NCI-H2107 treated with DMSO at 0.1 percent for 48 hours (cell line): ENCODE measurements around the gene AGAP1.

Experiments used
- DNase-seq: peaks from one replicate; lab custom pipeline; 2025; ENCODE audit not compliant: unreplicated experiment; lab: John Stamatoyannopoulos, UW

AGAP1 gene

DNA sequence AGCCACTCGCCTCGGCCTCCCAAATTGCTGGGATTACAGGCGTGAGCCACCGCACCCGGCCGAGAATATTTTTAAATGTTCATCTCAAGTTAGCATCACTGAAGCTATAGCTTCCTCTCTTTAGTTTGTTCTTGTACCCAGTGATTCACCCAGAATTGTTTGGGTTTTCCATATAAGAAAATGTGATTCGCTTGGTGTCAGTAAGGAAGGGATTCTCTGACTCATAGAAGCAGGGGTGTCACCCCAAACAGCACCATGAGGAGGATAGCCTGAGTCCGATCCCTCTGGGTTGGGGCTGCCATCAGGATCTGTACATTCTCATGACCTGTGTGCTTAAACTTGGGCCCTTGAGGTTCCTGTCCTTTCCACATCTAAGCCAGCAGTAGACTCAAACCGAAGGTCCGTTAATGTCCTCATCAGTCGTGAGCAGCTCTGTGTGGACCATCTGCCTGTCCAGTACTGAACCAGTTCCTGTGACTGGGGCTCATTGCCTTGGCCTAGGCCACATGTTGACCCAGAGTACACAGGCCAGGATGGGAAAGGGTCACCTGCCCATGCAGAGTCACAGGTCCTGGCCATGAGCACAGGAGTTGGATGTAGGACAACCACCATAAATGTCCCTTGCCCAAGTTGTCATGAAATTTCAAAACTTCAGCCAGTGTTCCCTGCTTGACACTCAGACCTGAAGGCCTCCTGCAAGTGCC, 362.5 kb downstream of the AGAP1 start:
- DNase-seq: no peak

DNA sequence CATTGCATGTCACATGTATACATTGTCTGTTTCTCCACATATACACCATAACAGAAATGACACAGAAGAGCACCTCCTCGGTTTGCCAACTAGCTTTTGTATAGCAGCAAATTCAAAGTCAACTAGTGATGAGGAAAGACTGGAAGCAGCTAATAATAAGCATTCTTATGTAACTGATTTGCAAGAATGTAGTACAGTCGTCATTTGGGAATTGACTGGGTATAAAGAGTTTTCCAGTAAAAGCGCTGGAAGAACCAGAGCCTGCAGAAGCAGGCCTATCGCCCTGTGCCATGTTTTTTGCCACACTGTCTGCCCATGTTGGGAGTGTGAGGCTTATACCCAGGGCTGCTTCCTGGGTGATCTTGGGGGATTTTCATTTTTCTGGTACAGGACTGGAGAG, 363.8 kb downstream of the AGAP1 start:
- no peak for DNase-seq

DNA sequence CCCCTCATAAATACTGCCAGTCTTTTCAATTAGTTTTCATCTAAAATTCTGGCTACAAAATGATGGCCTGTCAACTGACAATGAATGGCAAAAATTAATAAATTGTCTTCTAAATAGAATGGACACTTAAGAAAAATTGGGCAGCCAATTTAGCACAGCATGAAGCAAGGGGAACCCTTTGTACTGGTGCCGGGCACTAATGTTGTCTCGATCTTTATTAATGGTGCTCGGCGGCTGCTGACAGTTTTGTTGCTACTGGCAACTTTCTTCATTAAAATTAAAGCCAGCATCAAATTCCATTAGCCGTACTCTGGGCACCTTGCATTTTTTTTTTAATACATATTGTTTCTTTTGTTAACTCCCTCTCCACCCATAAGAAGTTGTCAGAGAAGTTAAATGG, 365.0 kb downstream of the AGAP1 start:
- no peak for DNase-seq

DNA sequence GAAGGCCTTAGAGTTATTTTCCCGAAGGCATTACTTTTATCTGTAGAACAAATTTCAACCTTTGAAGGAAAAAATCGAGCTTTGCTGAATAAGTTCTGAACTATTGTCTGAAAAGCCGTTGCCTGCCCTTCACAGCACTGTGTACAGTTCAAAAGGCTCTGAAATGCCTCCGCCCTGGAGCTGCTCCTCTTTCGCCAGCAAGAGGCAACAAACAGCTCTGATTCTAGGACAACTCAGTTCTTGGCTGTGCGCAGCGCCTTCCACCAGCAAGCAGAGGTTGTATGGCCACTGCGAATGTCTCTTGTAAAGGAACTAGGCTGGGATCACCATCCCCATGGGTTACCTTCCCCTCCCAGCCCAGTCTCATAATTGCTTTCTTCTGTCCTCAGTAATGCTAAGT, 365.8 kb downstream of the AGAP1 start:
- DNase-seq: no peak

DNA sequence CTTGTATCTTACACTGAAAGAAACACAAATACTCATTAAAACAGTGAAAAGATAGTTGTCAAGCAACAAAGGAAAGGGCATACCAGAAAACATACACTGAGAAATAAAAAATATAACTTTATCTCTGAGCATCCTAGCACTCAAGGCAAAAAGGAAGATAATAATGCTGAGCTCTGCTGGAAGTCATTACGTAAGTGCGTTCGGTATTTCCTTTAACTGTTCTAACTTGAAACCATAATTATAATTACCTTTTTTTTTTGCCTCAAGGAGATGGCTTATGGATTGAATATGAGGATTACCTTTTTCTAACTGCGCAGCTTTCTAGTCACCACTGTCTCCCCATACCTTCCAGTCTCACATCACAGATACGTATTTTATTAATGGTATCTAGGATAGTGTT, 366.3 kb downstream of the AGAP1 start:
- DNase-seq: no peak

DNA sequence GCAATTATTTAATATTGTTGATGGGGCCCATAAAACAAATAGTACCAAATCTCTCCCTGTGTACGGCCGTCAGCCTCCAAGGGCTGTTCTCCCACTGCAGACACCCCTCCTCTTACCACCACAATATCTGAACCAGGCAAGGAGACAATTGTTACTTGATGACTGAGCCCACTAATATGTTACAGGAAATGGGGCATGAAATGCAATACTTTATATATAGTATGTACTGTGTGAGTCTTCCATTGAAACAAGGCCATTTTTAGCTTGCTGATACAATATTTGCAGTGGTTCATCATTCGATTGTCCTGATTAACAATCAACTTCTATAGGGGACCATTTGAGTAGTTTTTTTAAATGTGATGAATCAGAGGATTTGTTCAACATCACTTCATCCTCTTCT, 367.0 kb downstream of the AGAP1 start:
- no peak for DNase-seq

DNA sequence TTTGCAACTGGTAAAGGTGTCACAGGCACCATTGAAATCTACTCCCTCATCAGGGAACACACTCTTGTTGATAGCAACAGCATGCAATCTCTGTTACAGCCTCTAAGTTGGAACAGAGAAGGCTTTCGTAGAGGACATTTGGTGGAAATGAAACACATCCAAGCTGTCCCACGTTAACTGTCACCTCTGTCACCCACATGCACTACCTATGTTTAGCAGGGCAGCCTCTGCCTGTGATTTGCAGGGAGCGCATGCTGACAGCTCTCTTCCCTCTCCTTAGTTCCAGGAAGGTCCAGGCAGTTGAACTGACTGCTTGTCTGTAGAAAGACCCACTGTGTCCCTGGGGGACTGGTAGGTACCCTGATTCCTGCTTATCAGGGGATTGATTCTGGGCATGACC, 367.5 kb downstream of the AGAP1 start:
- no peak for DNase-seq

DNA sequence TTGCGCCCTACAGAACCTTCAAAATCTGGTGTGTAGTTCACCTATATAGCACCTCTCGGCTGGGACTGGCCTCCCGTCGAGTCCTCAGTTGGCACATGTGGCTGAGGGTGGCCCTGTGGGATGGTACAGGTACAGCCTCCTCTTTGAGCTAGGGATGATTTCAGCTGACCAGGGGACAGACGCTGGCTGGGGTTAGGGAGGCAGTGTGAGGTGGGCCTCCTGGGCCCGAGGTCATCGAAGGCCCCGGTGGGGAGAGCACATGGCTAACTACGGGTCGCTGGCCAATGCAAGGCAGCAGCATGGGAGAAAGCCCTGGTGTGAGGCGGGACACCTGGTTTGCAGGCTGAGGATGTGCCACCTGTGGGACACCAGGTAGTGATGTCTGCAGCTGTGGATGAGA, 369.6 kb downstream of the AGAP1 start:
- DNase-seq: no peak

DNA sequence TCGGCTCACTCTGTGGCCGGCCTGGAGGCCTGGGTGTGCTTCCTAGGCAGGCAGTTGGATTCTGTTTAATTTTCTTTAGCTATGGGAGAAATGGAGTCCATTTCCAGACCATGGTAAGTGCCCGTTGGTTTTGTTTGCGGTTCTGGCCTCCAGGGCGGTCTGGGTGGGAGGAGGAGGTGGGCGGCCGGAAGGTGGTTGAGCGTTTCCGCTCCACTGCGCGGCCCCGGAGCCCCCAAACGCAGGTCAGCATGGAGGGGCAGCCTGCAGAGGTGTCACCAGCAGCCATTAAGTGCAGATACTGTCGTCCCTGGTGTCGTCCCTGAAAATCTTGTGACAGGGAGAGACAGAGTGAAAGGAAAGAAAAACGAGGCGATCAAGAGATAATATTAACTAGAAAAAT, 370.5 kb downstream of the AGAP1 start:
- no peak for DNase-seq

DNA sequence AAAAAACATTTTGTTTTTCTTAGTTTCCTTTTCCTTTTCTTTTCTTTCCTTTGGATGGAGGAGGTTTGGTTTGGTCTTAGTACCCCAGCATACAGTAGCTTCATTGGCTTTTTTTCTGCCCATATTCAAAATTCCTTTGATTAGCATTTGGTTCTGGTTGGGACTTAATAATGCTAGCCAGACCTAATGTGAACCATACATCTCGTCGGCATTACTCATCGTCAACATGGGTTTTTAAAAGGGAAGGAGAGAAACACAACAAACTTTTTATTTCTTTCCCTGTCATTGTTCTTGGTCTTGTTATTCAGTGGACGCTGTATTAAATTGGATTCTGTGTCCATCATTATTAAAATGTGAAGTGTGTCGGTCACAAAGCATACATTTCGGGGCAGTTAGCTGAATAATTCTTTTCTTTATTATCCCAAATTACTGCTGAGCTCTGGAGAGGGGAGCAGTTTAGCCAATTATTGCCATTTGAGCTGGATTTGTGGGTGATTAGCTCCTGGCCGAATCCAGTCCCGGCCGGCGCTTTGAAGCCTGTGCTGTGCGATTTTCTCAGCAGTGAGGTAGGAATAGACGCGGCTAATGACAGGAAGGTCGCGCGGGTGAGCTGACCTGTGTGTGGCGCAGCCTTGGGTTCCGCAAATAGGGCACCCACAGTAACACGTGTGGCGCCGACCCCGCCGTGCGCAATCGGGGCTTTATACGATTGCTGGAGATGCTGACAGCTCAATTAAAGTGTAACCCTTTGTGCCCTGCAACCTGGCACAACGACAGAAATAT, 371.1 kb downstream of the AGAP1 start:
- DNase-seq: no peak

DNA sequence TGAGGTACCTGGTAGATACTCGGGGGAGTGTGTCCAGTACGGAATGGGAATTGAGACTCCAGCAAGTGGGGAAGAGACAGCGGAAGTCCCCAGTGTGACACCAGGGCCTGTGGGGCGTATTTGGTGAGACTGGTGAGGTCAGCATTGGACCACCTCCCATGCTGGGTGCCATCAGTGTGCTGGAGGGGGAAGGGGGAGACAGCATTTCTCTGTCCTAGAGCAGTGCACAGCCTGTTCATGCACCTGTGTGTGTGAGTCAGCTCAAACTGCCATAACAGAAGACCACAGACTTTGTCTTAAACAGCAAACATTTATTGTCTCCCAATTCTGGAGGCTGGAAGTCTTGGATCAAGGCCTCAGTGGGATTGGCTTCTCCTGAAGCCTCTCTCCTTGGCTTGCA, 372.5 kb downstream of the AGAP1 start:
- no peak for DNase-seq

DNA sequence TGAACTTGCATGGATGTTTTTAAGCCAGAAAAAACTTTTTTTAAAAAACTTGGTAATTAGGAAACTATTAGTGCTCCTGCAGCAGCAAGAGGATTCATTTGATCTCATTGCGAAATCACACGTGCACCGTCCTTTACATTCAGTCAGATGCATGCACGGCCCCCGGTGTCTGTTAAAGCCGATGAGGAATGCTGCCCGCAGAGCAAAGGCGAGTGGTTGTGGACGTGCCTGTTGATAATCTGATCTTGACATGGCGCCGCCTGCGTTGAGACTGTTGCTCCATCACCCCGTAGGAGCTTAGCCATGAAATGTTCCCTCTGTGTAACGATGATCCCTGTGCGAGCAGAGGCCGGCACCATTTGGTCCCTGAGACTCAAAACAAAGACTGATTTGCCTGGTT, 374.4 kb downstream of the AGAP1 start:
- DNase-seq: no peak

DNA sequence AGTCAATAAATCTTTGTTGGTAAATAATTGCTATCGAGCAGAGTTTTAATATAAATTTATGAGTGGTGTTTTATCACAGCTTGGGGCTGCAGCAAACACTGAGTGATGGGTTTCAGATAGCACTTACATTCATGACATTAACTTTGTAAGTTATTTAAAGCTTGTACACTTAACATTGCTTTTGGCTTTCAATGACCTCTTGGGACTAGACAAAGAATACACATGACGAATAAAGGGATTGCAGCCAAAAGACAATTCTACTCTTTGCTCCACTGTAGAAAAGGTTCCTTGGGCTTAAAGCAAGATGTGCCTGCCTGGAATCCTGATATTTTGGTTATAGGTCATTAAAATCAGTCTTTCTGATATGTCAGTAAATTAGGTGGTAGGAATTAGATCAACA, 374.8 kb downstream of the AGAP1 start:
- DNase-seq: no peak

DNA sequence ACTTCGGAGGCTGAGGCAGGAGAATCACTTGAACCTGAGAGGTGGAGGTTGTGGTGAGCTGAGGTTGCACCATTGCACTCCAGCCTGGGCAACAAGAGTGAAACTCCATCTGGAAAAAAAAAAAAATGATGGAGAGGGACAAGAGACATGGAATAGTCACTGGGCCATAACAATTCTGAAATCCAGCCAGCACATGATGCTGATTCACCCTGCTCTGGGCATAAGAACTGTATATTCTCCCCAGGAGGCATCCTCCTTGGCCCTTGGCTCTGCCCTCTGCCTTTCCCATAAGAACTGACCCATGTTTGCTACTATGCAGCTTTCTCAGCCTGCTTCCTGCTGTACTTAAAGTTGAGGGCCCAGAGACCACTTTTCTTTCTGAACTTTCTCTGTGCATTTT, 376.7 kb downstream of the AGAP1 start:
- no peak for DNase-seq

DNA sequence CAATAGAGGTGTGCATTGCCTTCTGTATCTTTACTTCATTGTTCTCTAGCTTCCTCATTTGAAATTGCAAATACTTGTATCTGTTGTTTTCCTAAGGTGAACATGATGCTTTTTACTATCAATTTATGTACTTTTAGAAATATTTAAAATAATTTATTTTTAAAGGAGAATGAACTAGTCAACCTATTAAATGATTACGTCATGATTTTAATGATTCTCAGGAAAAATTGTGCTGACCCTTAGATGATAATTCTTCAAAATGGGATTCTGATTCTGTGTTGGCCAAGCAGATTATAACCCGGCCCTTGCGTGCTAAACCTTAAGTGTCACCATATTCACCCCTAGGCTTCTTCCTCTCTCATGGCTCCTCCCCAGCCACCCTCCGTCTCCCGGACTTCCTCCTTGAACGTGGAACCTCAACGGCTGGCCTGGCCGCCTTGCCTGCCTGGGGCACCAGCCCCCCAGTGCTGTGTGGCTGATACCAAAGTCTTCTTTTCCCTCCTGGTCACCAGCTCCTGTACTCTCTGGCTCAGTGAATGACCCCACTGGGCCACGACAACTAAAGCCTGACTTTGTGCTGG, 382.3 kb downstream of the AGAP1 start:
- no peak for DNase-seq

DNA sequence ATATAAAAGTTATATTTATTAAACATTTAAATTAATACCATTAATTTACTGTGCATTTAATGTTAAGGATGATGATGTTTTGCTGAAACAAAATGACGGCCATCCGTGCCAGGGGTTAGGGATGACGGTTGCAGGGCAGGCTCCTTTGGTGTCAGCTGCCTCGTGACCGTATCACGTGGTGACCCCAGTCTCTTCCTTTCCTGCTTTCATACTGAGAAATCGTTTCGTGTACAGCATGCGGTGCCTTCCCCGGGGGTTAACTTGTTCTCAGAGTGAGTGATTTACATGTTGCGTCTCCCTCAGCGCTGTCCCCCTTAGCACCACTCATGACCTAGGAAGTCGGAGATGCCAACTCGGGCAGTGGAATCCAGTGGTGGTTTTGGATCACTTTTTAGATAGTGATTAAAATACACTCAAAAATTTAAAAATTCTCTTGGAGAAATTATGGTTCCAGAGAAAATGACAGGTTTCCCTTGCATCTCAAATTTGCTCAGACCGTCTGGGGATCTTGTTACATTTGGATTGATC, 383.5 kb downstream of the AGAP1 start:
- no peak for DNase-seq

DNA sequence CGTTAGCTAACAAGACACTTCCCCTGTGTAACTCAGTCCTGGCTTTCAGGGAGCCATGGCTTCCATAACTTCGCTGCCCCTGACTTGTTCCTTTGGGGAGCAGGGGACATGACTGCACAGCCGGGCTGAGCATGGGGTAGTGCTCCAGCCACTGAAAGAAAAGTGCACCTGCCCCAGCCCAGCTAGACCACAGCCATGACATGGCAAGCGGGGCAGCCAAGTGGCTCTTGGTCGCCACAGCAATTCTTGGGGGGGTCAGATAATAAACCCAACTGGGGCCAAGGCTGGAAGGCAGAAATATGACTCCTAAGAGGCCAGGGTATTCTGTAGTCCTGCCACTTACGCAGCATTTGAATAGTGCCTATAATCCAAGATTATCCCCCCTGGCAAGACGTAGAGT, 385.3 kb downstream of the AGAP1 start:
- DNase-seq: no peak

DNA sequence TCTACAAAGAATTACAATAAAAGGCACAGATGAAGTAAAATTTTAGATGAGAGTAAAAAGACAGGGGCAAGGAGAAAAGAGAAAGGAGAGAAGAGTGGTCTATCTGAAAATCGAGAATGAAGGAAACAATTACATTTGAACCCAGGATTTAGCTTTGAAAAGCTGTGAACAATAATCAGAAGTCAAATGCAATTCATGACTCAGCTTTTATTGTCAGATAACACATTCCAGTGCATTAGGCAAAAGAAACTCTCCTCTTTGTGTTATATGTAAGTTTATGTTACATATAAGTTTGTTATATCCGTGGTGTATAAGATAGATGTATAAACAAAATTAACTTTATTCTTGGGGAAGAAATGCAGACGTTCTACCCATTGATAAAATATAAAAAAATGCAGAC, 389.8 kb downstream of the AGAP1 start:
- no peak for DNase-seq

DNA sequence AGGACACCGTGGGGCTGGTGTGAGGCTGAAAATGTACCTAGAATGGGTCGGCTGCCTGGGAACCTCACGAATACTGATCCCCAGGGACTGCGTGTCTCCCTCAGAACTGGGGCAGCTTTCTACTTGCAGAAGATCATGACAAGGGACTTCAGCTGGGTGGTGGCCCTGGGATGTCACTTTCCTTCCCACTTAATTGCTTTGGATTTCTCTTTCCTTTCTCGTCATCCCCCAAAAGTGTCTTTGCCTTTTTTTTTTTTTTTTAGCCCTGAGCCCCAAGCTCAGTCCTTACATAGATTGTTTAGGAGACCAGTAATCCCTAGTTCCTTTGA, 395.4 kb downstream of the AGAP1 start:
- no peak for DNase-seq

DNA sequence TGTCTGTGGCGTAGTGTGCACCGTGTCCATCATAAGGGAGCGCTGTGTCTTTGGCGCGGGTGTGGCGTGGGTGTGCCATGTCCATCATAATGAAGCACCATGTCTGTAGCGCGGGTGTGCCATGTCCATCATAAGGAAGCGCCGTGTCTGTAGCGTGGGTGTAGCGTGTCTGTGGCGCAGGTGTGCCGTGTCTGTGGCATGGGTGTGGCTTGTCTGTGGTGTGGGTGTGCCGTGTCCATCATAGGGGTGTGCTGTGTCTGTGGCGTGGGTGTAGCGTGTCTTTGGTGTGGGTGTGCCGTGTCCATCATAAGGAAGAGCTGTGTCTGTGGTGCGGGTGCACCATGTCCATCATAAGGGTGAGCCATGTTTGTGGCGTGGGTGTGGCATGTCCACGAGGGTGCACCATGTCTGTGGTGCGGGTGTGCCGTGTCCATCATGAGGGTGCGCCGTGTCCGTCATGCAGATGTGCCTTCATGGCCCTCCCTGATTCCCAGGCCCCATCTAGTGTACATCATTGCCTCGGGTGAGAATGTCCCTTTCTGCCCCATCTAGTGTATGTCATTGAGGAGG, 399.4 kb downstream of the AGAP1 start:
- DNase-seq: no peak

DNA sequence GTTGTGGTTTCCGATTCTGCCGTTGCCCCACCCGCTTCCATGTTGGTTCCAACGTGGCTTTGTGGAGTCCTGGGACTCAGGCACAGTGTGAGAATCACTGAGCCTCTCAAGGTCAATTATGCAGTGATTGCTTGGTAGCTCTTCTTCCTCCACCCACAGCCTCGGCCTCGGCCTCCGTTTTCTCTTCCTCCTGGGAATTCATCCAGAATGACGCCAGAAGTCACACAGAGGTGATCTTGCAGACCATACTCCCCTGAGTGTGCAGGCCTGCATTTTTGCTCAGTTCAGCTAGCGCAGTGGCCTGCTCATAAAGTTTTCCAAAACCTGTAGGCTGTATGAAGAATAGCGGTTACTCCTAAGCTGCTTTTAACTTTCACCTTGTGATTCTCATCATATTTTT, 401.0 kb downstream of the AGAP1 start:
- DNase-seq: no peak

DNA sequence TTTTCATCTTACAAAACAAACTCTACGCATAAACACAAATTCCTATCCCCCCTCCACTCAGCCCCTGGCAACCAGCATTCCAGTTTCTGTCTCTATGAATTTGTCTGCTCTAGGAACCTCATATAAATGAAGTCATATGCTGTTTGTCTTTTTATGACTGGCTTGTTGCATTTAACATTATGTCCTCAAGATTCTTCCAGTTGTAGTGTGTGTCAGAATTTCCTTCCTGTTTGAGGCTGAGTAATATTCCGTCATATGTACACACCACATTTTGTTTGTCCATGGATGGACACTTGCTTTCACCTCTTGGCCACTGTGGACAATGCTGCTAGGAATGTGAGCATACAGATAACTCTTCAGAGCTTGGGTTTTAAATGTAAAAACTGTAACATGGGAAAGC, 402.2 kb downstream of the AGAP1 start:
- no peak for DNase-seq
